Measurements from ENCODE around the gene CPLX4.

CPLX4 gene

DNA sequence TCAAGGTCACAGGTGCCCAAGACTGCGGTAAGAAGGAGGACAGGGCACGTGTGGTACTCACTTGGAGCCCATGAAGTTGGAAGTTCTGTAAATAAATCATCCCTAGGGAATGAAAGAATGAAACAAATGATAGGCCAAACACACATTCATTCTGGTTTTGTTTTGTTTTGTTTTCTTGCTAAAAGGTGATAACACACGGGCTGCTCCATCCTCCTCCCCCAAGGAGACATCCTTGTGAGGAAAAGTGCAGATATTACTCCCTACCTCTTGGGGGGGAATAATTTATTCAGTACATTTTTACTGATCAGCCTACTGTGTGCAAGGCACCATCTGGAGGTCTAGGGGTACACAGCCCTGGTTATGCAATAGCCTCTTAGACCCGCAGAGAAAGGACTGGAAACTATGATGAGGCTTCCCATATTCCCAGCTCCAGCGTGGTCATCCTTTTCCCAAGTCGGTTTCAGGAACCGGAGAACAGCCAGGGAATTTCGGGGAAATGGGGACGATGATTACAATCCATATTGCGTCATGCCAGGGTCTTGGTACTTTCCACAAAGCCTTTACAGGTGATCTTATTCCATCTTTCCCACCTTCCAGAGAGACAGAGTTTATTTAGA lies 51.5 kb downstream of the CPLX4 start:
- no peak for DNase-seq (ENCODE audit: low spot score)
- TF ChIP-seq, protein P1, sequence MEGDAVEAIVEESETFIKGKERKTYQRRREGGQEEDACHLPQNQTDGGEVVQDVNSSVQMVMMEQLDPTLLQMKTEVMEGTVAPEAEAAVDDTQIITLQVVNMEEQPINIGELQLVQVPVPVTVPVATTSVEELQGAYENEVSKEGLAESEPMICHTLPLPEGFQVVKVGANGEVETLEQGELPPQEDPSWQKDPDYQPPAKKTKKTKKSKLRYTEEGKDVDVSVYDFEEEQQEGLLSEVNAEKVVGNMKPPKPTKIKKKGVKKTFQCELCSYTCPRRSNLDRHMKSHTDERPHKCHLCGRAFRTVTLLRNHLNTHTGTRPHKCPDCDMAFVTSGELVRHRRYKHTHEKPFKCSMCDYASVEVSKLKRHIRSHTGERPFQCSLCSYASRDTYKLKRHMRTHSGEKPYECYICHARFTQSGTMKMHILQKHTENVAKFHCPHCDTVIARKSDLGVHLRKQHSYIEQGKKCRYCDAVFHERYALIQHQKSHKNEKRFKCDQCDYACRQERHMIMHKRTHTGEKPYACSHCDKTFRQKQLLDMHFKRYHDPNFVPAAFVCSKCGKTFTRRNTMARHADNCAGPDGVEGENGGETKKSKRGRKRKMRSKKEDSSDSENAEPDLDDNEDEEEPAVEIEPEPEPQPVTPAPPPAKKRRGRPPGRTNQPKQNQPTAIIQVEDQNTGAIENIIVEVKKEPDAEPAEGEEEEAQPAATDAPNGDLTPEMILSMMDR (IDR thresholded peaks at IDR 0.05; ENCODE audit: extremely low read depth, missing control alignments) = no peak

DNA sequence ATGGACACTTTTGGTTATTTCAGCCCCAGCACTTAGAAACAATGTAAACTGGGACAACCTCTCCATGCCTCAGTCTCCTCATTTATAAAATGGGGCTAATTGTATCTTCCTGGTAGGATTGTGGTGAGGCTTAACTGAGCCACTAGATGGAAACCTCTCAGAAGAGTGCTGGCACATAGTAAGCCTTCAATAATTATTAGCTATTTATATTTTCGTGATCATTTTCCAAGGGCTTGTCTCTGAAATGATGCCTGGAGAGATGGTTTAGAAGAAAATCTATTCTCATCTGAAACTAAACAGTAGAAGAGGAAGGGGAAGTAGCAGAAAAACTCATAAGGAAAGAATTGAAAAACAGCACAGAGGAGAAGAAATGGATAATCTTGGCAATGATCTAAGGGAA lies 52.0 kb downstream of the CPLX4 start:
- TF ChIP-seq, protein P1 (IDR thresholded peaks at IDR 0.05; ENCODE audit: extremely low read depth, missing control alignments) = no peak

DNA sequence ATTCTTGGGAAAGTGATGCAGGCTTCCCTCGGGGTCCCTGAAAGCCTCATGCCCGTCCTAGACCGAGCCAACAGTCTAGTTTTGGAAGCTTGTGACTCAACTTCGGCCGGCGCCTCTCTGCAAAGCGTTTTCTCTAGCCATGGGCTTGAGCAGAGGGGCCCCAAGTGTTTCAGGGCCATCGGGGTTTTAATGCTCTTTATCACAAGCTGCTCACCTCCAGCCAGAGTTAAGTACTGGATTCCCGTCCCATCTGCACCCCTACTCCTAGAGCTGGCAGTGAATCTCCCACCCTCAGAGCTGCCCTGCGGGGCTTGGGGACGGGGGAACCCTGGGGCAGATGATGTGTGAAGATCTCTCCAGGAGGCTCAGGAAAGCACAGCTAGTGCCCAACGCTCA lies 52.5 kb downstream of the CPLX4 start:
- TF ChIP-seq, protein P1 (IDR thresholded peaks at IDR 0.05; ENCODE audit: extremely low read depth, missing control alignments) = no peak
- no peak for DNase-seq (ENCODE audit: low spot score)

More for the DNA sequence above, 52.0 kb downstream of the CPLX4 start:
- DNase-seq (ENCODE audit: low spot score) = no peak

DNA sequence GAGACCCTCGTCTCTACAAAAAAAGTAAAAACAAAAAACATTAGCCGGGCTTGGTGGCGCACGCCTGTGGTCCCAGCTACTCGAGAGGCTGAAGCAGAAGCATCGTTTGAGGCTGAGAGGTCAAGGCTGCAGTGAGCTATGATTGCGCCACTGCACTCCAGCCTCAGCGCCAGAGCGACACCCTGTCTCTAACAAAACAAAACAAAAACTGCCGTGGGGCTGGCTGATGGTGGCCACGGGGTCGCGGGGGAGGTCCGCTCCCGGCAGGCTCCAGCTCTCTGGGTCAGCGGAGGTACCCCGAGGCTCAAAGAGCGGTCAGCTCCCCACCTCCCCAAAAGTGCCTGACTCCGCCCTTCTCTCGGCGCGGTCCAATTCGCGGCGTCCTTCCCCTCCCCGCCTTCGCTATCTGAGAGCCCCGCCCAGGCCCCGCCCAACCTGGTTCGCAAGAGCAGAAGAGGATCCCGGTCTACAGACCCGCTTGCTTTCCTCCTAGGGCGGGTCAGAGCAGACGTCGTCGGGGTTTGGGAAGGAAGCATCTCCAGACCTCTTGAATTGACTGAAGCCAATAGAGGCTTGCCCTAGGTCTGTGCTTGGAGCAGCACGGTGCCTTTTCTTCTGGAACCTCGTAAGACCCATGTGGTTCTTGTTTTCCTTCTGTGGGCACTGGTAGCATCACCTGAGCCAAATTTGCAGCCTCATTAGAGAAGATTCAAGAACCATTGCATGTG lies 53.0 kb downstream of the CPLX4 start:
- TF ChIP-seq, protein P1 (IDR thresholded peaks at IDR 0.05; ENCODE audit: extremely low read depth, missing control alignments) = no peak
- peak; percentile 64 for DNase-seq (ENCODE audit: low spot score)

DNA sequence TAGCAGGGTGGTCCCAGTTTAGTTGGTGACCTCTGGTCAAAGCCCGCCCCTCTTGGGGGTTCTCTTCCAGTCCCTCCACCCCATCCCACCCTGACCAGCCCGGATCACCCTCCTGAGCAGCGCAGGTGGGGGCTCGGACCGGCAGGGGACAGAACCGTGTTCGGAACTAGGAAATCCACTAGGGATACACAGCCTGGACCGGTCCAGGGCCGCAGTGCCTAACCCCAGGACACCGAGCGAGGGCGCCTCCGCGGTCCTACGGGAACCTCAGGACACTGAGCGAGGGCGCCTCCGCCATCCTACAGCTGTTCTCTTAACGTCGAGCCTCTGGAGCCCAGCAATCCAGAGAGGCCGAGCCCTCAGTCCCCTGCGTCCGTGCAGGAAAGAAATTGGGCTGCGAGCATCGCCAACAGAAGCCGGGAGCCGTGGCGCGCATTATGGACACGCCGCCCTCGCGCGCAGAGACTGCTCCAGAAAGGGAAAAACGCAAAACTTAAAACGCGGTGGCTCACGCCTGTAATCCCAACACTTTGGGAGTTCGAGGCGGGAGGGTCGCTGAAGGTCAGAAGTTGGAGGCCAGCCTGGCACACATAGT lies 53.7 kb downstream of the CPLX4 start:
- no peak for DNase-seq (ENCODE audit: low spot score)

DNA sequence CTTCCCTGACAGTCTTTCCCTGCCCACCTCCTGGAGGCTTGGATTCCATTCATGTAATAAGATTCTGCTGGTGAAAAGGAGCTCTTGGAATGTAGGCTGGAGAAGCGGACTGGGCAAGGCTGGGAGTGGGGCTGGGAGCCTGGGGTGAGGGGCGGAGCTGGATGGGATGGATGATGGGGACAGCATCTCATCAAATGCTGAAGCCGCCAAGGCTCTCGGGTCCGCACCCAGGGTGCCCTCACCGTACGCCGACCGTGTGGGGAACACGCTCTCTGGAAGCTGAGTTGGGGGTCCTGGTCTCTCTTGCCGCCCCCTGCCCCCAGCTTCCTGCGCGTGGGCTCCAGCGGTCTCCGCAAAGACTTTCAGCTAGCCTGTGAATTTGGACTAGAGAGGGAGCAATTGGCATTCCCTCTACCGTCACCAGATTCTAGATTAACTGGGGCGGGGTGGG lies 54.3 kb downstream of the CPLX4 start:
- DNase-seq (ENCODE audit: low spot score) = no peak

More for the DNA sequence above, 53.7 kb downstream of the CPLX4 start:
- TF ChIP-seq, protein P1 (IDR thresholded peaks at IDR 0.05; ENCODE audit: extremely low read depth, missing control alignments) = no peak

More for the DNA sequence above, 54.3 kb downstream of the CPLX4 start:
- TF ChIP-seq, protein P1 (IDR thresholded peaks at IDR 0.05; ENCODE audit: extremely low read depth, missing control alignments) = no peak
